Right lobe of liver (tissue), 6 donors: ENCODE measurements around the gene RGL2. TPM values are rescaled to one million over a fixed set of nuclear protein-coding genes. Genes with fewer than 3 reads are reported as not detected.

Experiments
- ATAC-seq, 4 donors: fragments of 200-7000 bp; cut with Tn5 transposase; one replicate each; pipeline ENCODE4 v1.9.1; 2020; ENCODE audit warnings: mild to moderate bottlenecking in 4 of 4, moderate library complexity in 4 of 4
- DNase-seq, 3 donors: peaks; one replicate each; pipeline ENCODE4 v3.0.0-alpha.2; 2020
- H3K27ac ChIP-seq, 3 donors: fragments of 200-600 bp; one replicate each; pipeline ENCODE4 v1.8.0; 2022
- H3K27me3 ChIP-seq, 2 donors: fragments of 200-600 bp; one replicate each; pipeline ENCODE4 v1.8.0; 2022
- H3K36me3 ChIP-seq, 4 donors: fragments of 200-600 bp; sonication (generic) in 1 of 4; one replicate each; pipeline versions ENCODE4 v1.5.1 to v1.8.0; 2017 to 2022; ENCODE audit warnings: control low read depth in 1 of 4
- H3K4me1 ChIP-seq, 4 donors: fragments of 200-600 bp; sonication (generic) in 1 of 4; one replicate each; pipeline versions ENCODE4 v1.5.1 to v1.8.0; 2017 to 2022; ENCODE audit warnings: control low read depth in 1 of 4
- H3K4me3 ChIP-seq, 3 donors: fragments of 200-600 bp; one replicate each; pipeline ENCODE4 v1.8.0; 2022
- H3K9me3 ChIP-seq, 4 donors: fragments of 200-600 bp; sonication (generic) in 1 of 4; one replicate each; pipeline versions ENCODE4 v1.5.1 to v1.8.0; 2017 to 2022; ENCODE audit warnings: control low read depth in 1 of 4
- CTCF ChIP-seq, 4 donors: fragments of 200-600 bp in 3 of 4; fragments of 450-650 bp in 1 of 4; IDR thresholded peaks; one replicate each; pipeline versions ENCODE4 v1.5.1 to v1.8.0; 2016 to 2022; ENCODE audit warnings: antibody characterized with exemption in 4 of 4, mild to moderate bottlenecking in 2 of 4
- POLR2A ChIP-seq: fragments of 450-650 bp; IDR thresholded peaks from one replicate; pipeline ENCODE4 v1.6.1; 2017; ENCODE audit warnings: antibody characterized with exemption, mild to moderate bottlenecking
- WGBS: methylation state at CpG from one replicate; pipeline ENCODE4 v1.1.6; 2018; ENCODE audit warnings: low coverage, low lambda C conversion rate; ENCODE audit not compliant: insufficient coverage; ENCODE audit errors: missing lambda C conversion rate; 5-methylcytosine and 5-hydroxymethylcytosine counted together
- intact Hi-C, 2 donors: fragments of 100-400 bp; cut with DNase I; formaldehyde crosslinking; loops; one replicate each; pipeline versions ENCODE4 v1.11.2 to v1.14.1; 2022
- total RNA-seq, 6 experiments: library from RNA; depleted of rRNA in 2 of 6; stranded (reverse); fragments of >200 nt in 2 of 6; fragmentation: NEBNext Ultra II Directional in 3 of 6; extraction: Animal tissue kit (Norgen Biotek cat#: 25700) in 3 of 6; gene quantifications; one replicate each; pipeline versions ENCODE4 v1.1.0 to v1.2.4, GENCODE V29; 2016 to 2023
- donor health status: DM: no; HTN: yes; CAD: no.
- donor health status: DM: no; HTN: no; CAD: no.
- donor health status: DM: no; HTN: no; CAD: no.
- donor health status: DM: no; HTN: yes; CAD: no.
- donor health status: DM: no; HTN: yes; CAD: no.

The RGL2 gene
- total RNA-seq, 6 experiments from 2014 or later, result 15.1 to 30.6 (median 23.3) TPM

- intact Hi-C loops, result no loop called here
- peak overlapping the region; percentile 64 to 97 (median 93) for H3K27ac ChIP-seq
Observed at GRCh38 chr6:33296797-33297405, 1.8 kb downstream of the RGL2 start.

GRCh38 chr6:33295621-33296369 lies 2.9 kb downstream of the RGL2 start:
- WGBS, result 63% methylated on average over 5 of the region's 15 CpGs
- no peaks in the 10 kb centered on the region for H3K9me3 ChIP-seq
- H3K4me3 ChIP-seq, result no peak overlapping the region
- ATAC-seq (no peak), DNase-seq (peak in 1 of 3 donors; percentile 28)
- TF ChIP-seq CTCF (IDR thresholded peaks at IDR 0.05) (no peak), POLR2A (no peak)
- H3K27me3 ChIP-seq, result no peaks in the 10 kb centered on the region
- H3K4me1 ChIP-seq, result peaks cover 0 to 21% (median 5%) of the 10 kb centered on the region in 4 donors
- H3K36me3 ChIP-seq, result peaks cover 0 to 34% (median 4%) of the 10 kb centered on the region in 4 donors
- no peak overlapping the region for H3K27ac ChIP-seq
- intact Hi-C loops, result no loop called here

More at GRCh38 chr6:33296797-33297405, 1.8 kb downstream of the RGL2 start:
- Histone ChIP-seq H3K4me3 (peak overlapping the region; percentile 67 to 95 (median 84)), H3K4me1 (peaks cover 0 to 21% (median 4%) of the 10 kb centered on the region in 4 donors), H3K36me3 (peaks cover 0 to 26% (median 4%) of the 10 kb centered on the region in 4 donors), H3K27me3 (no peaks in the 10 kb centered on the region), H3K9me3 (no peaks in the 10 kb centered on the region)
- TF ChIP-seq CTCF (IDR thresholded peaks at IDR 0.05), result no peak
- TF ChIP-seq POLR2A, result no peak
- peak in 1 of 3 donors; percentile 31 for DNase-seq
- peak in 1 of 4 donors; percentile 2 for ATAC-seq
- WGBS, result 14% methylated on average over 9 of the region's 12 CpGs

GRCh38 chr6:33294086-33294823 lies 4.5 kb downstream of the RGL2 start:
- intact Hi-C loops, result no loop called here
- 55% methylated on average over 8 of the region's 10 CpGs for WGBS

More at GRCh38 chr6:33294086-33294823, 4.5 kb downstream of the RGL2 start:
- Histone ChIP-seq H3K36me3 (peaks cover 0 to 34% (median 4%) of the 10 kb centered on the region in 4 donors), H3K9me3 (no peaks in the 10 kb centered on the region), H3K27me3 (no peaks in the 10 kb centered on the region), H3K4me1 (peaks cover 0 to 19% (median 10%) of the 10 kb centered on the region in 4 donors), H3K27ac (no peak overlapping the region), H3K4me3 (no peak overlapping the region)
- no peak for TF ChIP-seq POLR2A
- TF ChIP-seq CTCF (IDR thresholded peaks at IDR 0.05), result no peak
- no peak for DNase-seq
- no peak for ATAC-seq
